MM.1S (cell line): Measurements from ENCODE around the gene FBXO39.
"Not testable (repeated sequence)": the region's sequence is repeated elsewhere in the genome, so short reads cannot be mapped to it uniquely, and the experiment has no call there.

Experiments used
- DNase-seq: peaks from one replicate; pipeline ENCODE4 v3.0.0-alpha.2; 2015
- H2AFZ ChIP-seq: fragments of 300-600 bp; sonication (generic); 2 replicates; pipeline ENCODE4 v1.6.0; 2016; ENCODE audit warnings: antibody characterized with exemption, low read length
- H3F3A ChIP-seq: fragments of 300-600 bp; sonication (generic); 2 replicates; pipeline ENCODE4 v1.6.1; 2016; ENCODE audit warnings: mild to moderate bottlenecking, antibody characterized with exemption, low read length, moderate library complexity, mixed read lengths; ENCODE audit not compliant: insufficient read depth
- H3K27ac ChIP-seq: fragments of 300-600 bp; sonication (generic); 2 replicates; pipeline ENCODE4 v1.5.1; 2016; ENCODE audit warnings: mild to moderate bottlenecking, low read length
- H3K27me3 ChIP-seq: fragments of 300-600 bp; sonication (generic); replicated peaks from 2 replicates; pipeline ENCODE4 v1.6.0; 2016; ENCODE audit warnings: low read length; ENCODE audit not compliant: insufficient read depth
- H3K36me3 ChIP-seq: fragments of 300-600 bp; sonication (generic); replicated peaks from 2 replicates; pipeline ENCODE4 v1.6.1; 2016; ENCODE audit warnings: mild to moderate bottlenecking, low read length, mixed read lengths; ENCODE audit not compliant: insufficient read depth
- H3K4me1 ChIP-seq: fragments of 300-600 bp; sonication (generic); 2 replicates; pipeline ENCODE4 v1.6.1; 2016; ENCODE audit warnings: low read length, mixed read lengths
- H3K4me2 ChIP-seq: fragments of 300-600 bp; sonication (generic); 2 replicates; pipeline ENCODE4 v1.6.0; 2016; ENCODE audit warnings: low read depth, low read length
- H3K4me3 ChIP-seq: fragments of 300-600 bp; sonication (generic); 2 replicates; pipeline ENCODE4 v1.5.1; 2016; ENCODE audit warnings: low read length, mixed read lengths
- H3K79me2 ChIP-seq: fragments of 300-600 bp; sonication (generic); 2 replicates; pipeline ENCODE4 v1.6.1; 2016; ENCODE audit warnings: mixed run types, low read length, mixed read lengths
- H3K9ac ChIP-seq: fragments of 300-600 bp; sonication (generic); 2 replicates; pipeline ENCODE4 v1.6.1; 2016; ENCODE audit warnings: low read length, mixed read lengths
- H3K9me2 ChIP-seq: fragments of 300-600 bp; sonication (generic); replicated peaks from 2 replicates; pipeline ENCODE4 v1.6.1; 2016; ENCODE audit warnings: mild to moderate bottlenecking, low read length, mixed read lengths; ENCODE audit not compliant: insufficient read depth
- H3K9me3 ChIP-seq: fragments of 300-600 bp; sonication (generic); replicated peaks from 2 replicates; pipeline ENCODE4 v1.6.1; 2016; ENCODE audit warnings: mild to moderate bottlenecking, low read length, mixed read lengths; ENCODE audit not compliant: insufficient read depth
- H4K20me1 ChIP-seq: fragments of 300-600 bp; sonication (generic); 2 replicates; pipeline ENCODE4 v1.6.1; 2016; ENCODE audit warnings: mild to moderate bottlenecking, low read length, moderate library complexity, mixed read lengths; ENCODE audit not compliant: insufficient read depth
- EZH2 ChIP-seq: fragments of 300-600 bp; sonication (generic); optimal IDR thresholded peaks from 2 replicates; pipeline ENCODE3; 2017; ENCODE audit warnings: low read depth, mild to moderate bottlenecking, antibody characterized with exemption, low read length, mixed read lengths
- EZH2phosphoT487 ChIP-seq: fragments of 300-600 bp; sonication (generic); IDR thresholded peaks from 2 replicates; pipeline ENCODE4 v1.6.1; 2018; ENCODE audit warnings: antibody characterized with exemption, low read length
- TF ChIP-seq, protein P1 (sequence below): fragments of 300-600 bp; sonication (generic); IDR thresholded peaks from 2 replicates; pipeline ENCODE4 v1.5.1; 2016; ENCODE audit warnings: antibody characterized with exemption, low read length, mixed read lengths

Gene FBXO39

DNA sequence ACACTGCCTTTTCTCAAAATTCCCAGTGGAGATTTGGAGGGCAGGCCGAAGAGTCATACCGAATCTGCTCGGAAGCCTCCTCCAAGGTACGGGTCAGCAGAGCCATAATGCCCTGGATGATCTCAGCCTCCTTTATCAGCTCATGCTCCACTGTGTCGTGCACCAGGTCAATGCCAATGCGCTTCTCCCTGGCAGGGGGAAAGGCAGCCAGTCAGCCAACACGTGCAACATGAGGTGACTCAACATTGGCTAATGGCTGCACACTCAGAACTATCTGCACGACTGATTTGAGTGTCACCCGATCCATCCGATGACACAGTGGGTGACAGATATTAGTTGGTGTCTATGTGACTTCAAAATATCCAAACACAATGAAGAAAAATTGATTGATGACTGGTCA is 39.8 kb downstream of the FBXO39 start:
- Histone ChIP-seq H3K4me1 (no peaks in the 10 kb centered on the region), H3K9me3 (no peaks in the 10 kb centered on the region), H3K79me2 (no peaks in the 10 kb centered on the region), H3K9ac (no peak overlapping the region), H3K4me2 (no peak overlapping the region), H3F3A (no peaks in the 10 kb centered on the region), H3K4me3 (no peak overlapping the region), H2AFZ (no peak overlapping the region), H3K27me3 (no peaks in the 10 kb centered on the region), H3K27ac (no peak overlapping the region), H3K36me3 (no peaks in the 10 kb centered on the region), H3K9me2 (no peaks in the 10 kb centered on the region), H4K20me1 (no peaks in the 10 kb centered on the region)
- TF ChIP-seq, protein P1, sequence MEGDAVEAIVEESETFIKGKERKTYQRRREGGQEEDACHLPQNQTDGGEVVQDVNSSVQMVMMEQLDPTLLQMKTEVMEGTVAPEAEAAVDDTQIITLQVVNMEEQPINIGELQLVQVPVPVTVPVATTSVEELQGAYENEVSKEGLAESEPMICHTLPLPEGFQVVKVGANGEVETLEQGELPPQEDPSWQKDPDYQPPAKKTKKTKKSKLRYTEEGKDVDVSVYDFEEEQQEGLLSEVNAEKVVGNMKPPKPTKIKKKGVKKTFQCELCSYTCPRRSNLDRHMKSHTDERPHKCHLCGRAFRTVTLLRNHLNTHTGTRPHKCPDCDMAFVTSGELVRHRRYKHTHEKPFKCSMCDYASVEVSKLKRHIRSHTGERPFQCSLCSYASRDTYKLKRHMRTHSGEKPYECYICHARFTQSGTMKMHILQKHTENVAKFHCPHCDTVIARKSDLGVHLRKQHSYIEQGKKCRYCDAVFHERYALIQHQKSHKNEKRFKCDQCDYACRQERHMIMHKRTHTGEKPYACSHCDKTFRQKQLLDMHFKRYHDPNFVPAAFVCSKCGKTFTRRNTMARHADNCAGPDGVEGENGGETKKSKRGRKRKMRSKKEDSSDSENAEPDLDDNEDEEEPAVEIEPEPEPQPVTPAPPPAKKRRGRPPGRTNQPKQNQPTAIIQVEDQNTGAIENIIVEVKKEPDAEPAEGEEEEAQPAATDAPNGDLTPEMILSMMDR: no peak
- TF ChIP-seq EZH2 (no peak), EZH2phosphoT487 (no peak)
- DNase-seq: no peak

DNA sequence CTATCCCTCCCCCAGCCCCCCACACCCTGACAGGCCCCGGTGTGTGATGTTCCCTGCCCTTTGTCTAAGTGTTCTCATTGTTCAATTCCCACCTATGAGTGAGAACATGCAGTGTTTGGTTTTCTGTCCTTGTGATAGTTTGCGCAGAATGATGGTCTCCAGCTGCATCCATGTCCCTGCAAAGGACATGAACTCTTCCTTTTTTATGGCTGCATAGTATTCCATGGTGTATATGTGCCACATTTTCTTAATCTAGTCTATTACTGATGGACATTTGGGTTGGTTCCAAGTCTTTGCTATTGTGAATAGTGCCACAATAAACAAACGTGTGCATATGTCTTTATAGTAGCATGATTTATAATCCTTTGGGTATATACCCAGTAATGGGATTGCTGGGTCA is 40.4 kb downstream of the FBXO39 start:
- H3K4me2 ChIP-seq, H3K4me1 ChIP-seq, H3F3A ChIP-seq, H3K27ac ChIP-seq, H3K9me2 ChIP-seq, H3K36me3 ChIP-seq, H2AFZ ChIP-seq, H3K79me2 ChIP-seq, H3K9me3 ChIP-seq, H3K4me3 ChIP-seq, H3K9ac ChIP-seq, H3K27me3 ChIP-seq, DNase-seq, H4K20me1 ChIP-seq: not testable (repeated sequence)

DNA sequence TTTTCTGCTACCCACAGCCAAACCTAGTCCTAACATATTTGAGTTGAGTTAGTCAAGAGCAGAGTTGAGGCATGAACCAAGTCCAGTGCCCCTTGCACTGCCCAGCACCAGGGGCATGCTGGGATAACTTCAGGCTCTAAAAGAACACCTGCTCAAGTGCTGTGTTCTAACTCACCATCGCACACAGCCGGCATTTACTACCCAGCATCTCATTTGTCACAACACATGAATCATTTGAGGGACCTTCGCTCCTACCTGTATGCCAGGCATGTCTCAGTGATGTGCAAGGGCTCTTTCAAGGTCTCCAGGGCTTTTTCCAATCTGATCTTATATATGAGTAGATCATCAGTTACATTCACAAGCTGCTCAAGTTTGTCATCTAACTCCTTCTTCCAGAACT is 42.9 kb downstream of the FBXO39 start:
- no peak for TF ChIP-seq EZH2phosphoT487
- TF ChIP-seq EZH2: no peak
- Histone ChIP-seq H3K4me3 (no peak overlapping the region), H2AFZ (no peak overlapping the region), H3K36me3 (no peaks in the 10 kb centered on the region), H3K9ac (no peak overlapping the region), H3K9me3 (no peaks in the 10 kb centered on the region), H3K79me2 (no peaks in the 10 kb centered on the region), H3K27ac (no peak overlapping the region), H3K4me1 (no peaks in the 10 kb centered on the region), H3F3A (no peaks in the 10 kb centered on the region), H4K20me1 (no peaks in the 10 kb centered on the region), H3K4me2 (no peak overlapping the region), H3K9me2 (no peaks in the 10 kb centered on the region), H3K27me3 (no peaks in the 10 kb centered on the region)
- DNase-seq: no peak

DNA sequence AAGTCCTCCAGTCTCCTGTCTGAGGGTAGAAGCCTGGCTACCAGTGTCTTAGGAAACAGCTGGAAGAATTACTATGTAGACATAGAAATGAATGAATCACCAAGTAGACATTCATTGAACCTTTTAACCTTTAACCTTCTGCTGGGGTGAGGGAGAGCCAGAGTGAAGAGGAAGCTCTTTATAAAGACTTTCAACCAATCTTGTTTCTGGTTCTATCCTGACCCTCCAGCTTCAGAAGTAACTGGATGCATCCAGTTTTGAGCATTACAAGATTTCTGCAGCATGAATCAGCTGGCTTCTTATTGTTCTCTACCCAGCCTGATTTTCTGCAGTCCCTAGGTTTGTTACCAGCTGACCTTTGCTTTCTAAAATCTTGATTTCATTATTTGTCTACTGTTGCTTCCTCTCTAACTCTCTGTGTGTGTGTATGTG is 47.0 kb downstream of the FBXO39 start:
- H3K36me3 ChIP-seq: no peaks in the 10 kb centered on the region
- H4K20me1 ChIP-seq: no peaks in the 10 kb centered on the region
- H3K79me2 ChIP-seq: no peaks in the 10 kb centered on the region
- H3K9me3 ChIP-seq: no peaks in the 10 kb centered on the region
- no peak overlapping the region for H3K27ac ChIP-seq
- H3K4me1 ChIP-seq: no peaks in the 10 kb centered on the region
- TF ChIP-seq EZH2 (no peak), EZH2phosphoT487 (no peak)
- TF ChIP-seq, protein P1: no peak
- H3K9me2 ChIP-seq: no peaks in the 10 kb centered on the region
- no peak overlapping the region for H3K4me2 ChIP-seq
- H3K4me3 ChIP-seq: no peak overlapping the region
- no peak overlapping the region for H3K9ac ChIP-seq
- no peaks in the 10 kb centered on the region for H3F3A ChIP-seq
- H3K27me3 ChIP-seq: no peaks in the 10 kb centered on the region
- DNase-seq: no peak
- no peak overlapping the region for H2AFZ ChIP-seq
